ENCODE data around the gene DHRS3. TPM values are rescaled to one million over a fixed set of nuclear protein-coding genes. Genes with fewer than 3 reads are reported as not detected.
A peak's percentile ranks its signal among the peaks of the same experiment; 100 is the strongest.

The DHRS3 gene
- total RNA-seq, 1 experiment from 2014 or later: 87.0 TPM

DNA sequence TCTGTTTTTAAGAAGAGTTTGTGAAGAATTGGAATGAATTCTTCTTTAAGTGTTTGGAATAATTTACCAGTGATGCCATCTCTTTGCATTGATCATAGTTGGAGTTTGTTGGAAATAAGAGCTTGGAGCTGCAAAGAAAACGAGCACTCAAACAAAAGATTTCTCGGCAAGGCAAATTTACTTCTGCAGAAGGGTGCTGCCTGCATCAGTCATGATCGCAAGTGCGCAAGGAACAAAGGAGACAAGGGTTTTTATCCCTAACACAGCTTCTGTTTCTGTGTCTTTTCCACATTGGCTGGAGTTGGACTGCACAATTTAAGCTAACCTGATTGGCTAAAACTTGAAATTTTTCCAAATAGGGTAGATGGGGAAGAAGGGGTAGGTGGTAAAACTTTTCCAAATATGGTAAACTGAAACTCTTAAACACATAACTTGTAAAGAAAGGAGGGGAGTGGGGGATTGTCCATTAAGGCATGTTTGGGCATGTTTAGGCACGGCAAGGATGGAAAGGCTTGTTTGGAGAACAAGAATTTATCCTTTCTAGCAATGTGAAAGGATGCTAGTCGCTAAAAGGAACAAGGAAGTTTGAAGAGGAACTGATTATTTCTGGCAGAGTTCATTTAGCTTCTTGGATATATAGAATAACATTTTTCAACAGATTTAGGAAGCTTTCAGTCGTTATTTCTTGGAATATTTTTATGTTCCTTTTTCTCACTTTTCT is 22.4 kb upstream of the DHRS3 start:
- intact Hi-C loops (cut with micrococcal nuclease): no loop called here
- no peak for TF ChIP-seq EZH2 (IDR thresholded peaks at IDR 0.05)
- TF ChIP-seq CBX3 (IDR thresholded peaks at IDR 0.05; ENCODE audit: low read depth): peak; percentile 82
- TF ChIP-seq ZNF274 (IDR thresholded peaks at IDR 0.05; ENCODE audit: low read depth, low read length): no peak
- Histone ChIP-seq H3K9me2 (ENCODE audit: insufficient read depth) (no peaks in the 10 kb centered on the region), H3K4me3 (replicated peaks in 1 of 2; ENCODE audit: low read depth in 1 of 2, low read length in 2 of 2) (no peak overlapping the region), H3K9ac (ENCODE audit: low read length) (no peak overlapping the region), H3K4me2 (ENCODE audit: low read length) (no peak overlapping the region), H3K9me3 (ENCODE audit: control insufficient read depth in 1 of 2, insufficient read depth in 1 of 2, low read depth in 1 of 2, low read length in 2 of 2) (peaks cover 14 to 22% of the 10 kb centered on the region in 2 experiments; a peak in 3 of 4 replicates), H3K36me3 (ENCODE audit: control insufficient read depth in 1 of 2, insufficient read depth in 2 of 2, low read length in 2 of 2) (no peaks in the 10 kb centered on the region), H3K27ac (ENCODE audit: low read depth, low read length) (no peak overlapping the region), H2AFZ (ENCODE audit: low read depth, low read length, poor library complexity, severe bottlenecking) (no peak overlapping the region), H3K4me1 (ENCODE audit: control insufficient read depth in 1 of 2, insufficient read depth in 2 of 2, low read length in 2 of 2) (no peaks in the 10 kb centered on the region), H3K79me2 (ENCODE audit: insufficient read depth, low read length) (no peaks in the 10 kb centered on the region), H4K20me1 (ENCODE audit: insufficient read depth) (no peaks in the 10 kb centered on the region), H3K27me3 (ENCODE audit: insufficient read depth, low read length) (no peaks in the 10 kb centered on the region)
- POLR2A ChIA-PET: no interaction called here
- DNase-seq (ENCODE audit: low read depth, low spot score) (no peak), ATAC-seq (no peak)
- no TSS peak for BruUV-seq (replicated peaks)
- CTCF ChIA-PET: no interaction called here
- RAD21 ChIA-PET (ENCODE audit: low non-redundant PET in 1 of 2, low total read pairs in 2 of 2, uncharacterized antibody in 2 of 2, unreplicated experiment in 2 of 2): no interaction called here

- no peaks in the 10 kb centered on the region for H3K36me3 ChIP-seq (ENCODE audit: control insufficient read depth in 1 of 2, insufficient read depth in 2 of 2, low read length in 2 of 2)
- TF ChIP-seq SIN3A (IDR thresholded peaks at IDR 0.05; ENCODE audit: low read depth): no peak
- no peak for TF ChIP-seq TCF7L2 (IDR thresholded peaks at IDR 0.05; ENCODE audit: borderline replicate concordance, extremely low read depth, insufficient read depth, insufficient read length)
- TF ChIP-seq POLR2AphosphoS5 (IDR thresholded peaks at IDR 0.05; ENCODE audit: low read depth, low read length): no peak
- TF ChIP-seq POLR2A (IDR thresholded peaks at IDR 0.05; ENCODE audit: borderline replicate concordance, extremely low read depth, insufficient read depth, insufficient read length): no peak
- no peak for TF ChIP-seq EZH2phosphoT487 (IDR thresholded peaks at IDR 0.05; ENCODE audit: borderline replicate concordance)
- no peak for TF ChIP-seq CBX3 (IDR thresholded peaks at IDR 0.05; ENCODE audit: low read depth)
- TF ChIP-seq, protein P1, sequence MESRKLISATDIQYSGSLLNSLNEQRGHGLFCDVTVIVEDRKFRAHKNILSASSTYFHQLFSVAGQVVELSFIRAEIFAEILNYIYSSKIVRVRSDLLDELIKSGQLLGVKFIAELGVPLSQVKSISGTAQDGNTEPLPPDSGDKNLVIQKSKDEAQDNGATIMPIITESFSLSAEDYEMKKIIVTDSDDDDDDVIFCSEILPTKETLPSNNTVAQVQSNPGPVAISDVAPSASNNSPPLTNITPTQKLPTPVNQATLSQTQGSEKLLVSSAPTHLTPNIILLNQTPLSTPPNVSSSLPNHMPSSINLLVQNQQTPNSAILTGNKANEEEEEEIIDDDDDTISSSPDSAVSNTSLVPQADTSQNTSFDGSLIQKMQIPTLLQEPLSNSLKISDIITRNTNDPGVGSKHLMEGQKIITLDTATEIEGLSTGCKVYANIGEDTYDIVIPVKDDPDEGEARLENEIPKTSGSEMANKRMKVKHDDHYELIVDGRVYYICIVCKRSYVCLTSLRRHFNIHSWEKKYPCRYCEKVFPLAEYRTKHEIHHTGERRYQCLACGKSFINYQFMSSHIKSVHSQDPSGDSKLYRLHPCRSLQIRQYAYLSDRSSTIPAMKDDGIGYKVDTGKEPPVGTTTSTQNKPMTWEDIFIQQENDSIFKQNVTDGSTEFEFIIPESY (IDR thresholded peaks at IDR 0.05; ENCODE audit: extremely low read depth, insufficient replicate concordance, low read length): no peak
- TF ChIP-seq EZH2 (IDR thresholded peaks at IDR 0.05): no peak
- no peak for TF ChIP-seq ZFX (IDR thresholded peaks at IDR 0.05)
- no peak for TF ChIP-seq SRF (IDR thresholded peaks at IDR 0.05; ENCODE audit: low read depth)
- no peak overlapping the region for H3K4me2 ChIP-seq (ENCODE audit: low read length)
- no peak overlapping the region for H3K4me3 ChIP-seq (replicated peaks in 1 of 2; ENCODE audit: low read depth in 1 of 2, low read length in 2 of 2)
- no peak for DNase-seq (ENCODE audit: low read depth, low spot score)
- H2AFZ ChIP-seq (ENCODE audit: low read depth, low read length, poor library complexity, severe bottlenecking): no peak overlapping the region
- no peak overlapping the region for H3K27ac ChIP-seq (ENCODE audit: low read depth, low read length)
- no peaks in the 10 kb centered on the region for H3K9me2 ChIP-seq (ENCODE audit: insufficient read depth)
- no peaks in the 10 kb centered on the region for H3K4me1 ChIP-seq (ENCODE audit: control insufficient read depth in 1 of 2, insufficient read depth in 2 of 2, low read length in 2 of 2)
- H3K79me2 ChIP-seq (ENCODE audit: insufficient read depth, low read length): no peaks in the 10 kb centered on the region
- CTCF ChIA-PET: no interaction called here
- RAD21 ChIA-PET (ENCODE audit: low non-redundant PET in 1 of 2, low total read pairs in 2 of 2, uncharacterized antibody in 2 of 2, unreplicated experiment in 2 of 2): no interaction called here
- POLR2A ChIA-PET: no interaction called here
- intact Hi-C loops (cut with micrococcal nuclease): no loop called here
- H3K9ac ChIP-seq (ENCODE audit: low read length): no peak overlapping the region
- no TSS peak for BruUV-seq (replicated peaks)
- peaks cover 14 to 22% of the 10 kb centered on the region in 2 experiments; a peak in 3 of 4 replicates for H3K9me3 ChIP-seq (ENCODE audit: control insufficient read depth in 1 of 2, insufficient read depth in 1 of 2, low read depth in 1 of 2, low read length in 2 of 2)
- ATAC-seq: no peak
- no peaks in the 10 kb centered on the region for H4K20me1 ChIP-seq (ENCODE audit: insufficient read depth)
- no peaks in the 10 kb centered on the region for H3K27me3 ChIP-seq (ENCODE audit: insufficient read depth, low read length)
Measured at GRCh38 chr1:12637693-12638092, 19.7 kb upstream of the DHRS3 start.

Measured in HCT116 (cell line).